WTC11 (cell line): ENCODE results near the gene SORL1. TPM values are rescaled to one million over a fixed set of nuclear protein-coding genes. Genes with fewer than 3 reads are reported as not detected.

Source experiments
- ATAC-seq: fragments of 200-7000 bp; cut with Tn5 transposase; 2 replicates; pipeline ENCODE4 v1.10.0; 2021; ENCODE audit warnings: mild to moderate bottlenecking, moderate library complexity
- CTCF ChIA-PET: fragments of 300-600 bp; sonication (Branson Sonifier 250); formaldehyde crosslinking; loops from one replicate; lab custom pipeline; 2021; ENCODE audit warnings: antibody characterized with exemption; lab: Charles Lee
- POLR2A ChIA-PET: fragments of 350-600 bp; sonication (Branson Sonifier 250); formaldehyde crosslinking; loops from one replicate; lab custom pipeline; 2021; ENCODE audit warnings: antibody characterized with exemption; lab: Charles Lee
- DNase-seq: peaks from one replicate; pipeline ENCODE4 v3.0.0; 2021; ENCODE audit warnings: low spot score
- H3K27ac Mint-ChIP-seq: 2 replicates; pipeline ENCODE4 v1.8.0; 2021; ENCODE audit warnings: mixed read lengths
- H3K27me3 Mint-ChIP-seq: 2 replicates; pipeline ENCODE4 v1.8.0; 2021; ENCODE audit warnings: low read depth, mild to moderate bottlenecking, moderate library complexity, mixed read lengths
- H3K36me3 Mint-ChIP-seq: 2 replicates; pipeline ENCODE4 v1.8.0; 2021; ENCODE audit warnings: mixed read lengths
- H3K4me1 Mint-ChIP-seq: 2 replicates; pipeline ENCODE4 v1.8.0; 2022; ENCODE audit warnings: mixed read lengths
- H3K4me3 Mint-ChIP-seq: 2 replicates; pipeline ENCODE4 v1.8.0; 2021; ENCODE audit warnings: mild to moderate bottlenecking, moderate library complexity, mixed read lengths
- H3K9me3 Mint-ChIP-seq: 2 replicates; pipeline ENCODE4 v1.8.0; 2021; ENCODE audit warnings: mixed read lengths
- ARID4B ChIP-seq: sonication (generic); formaldehyde crosslinking; IDR thresholded peaks from 2 replicates; pipeline ENCODE4 v1.8.0; 2023; ENCODE audit warnings: missing genetic modification reagents, mild to moderate bottlenecking, borderline replicate concordance
- CREB1 ChIP-seq: sonication (generic); formaldehyde crosslinking; IDR thresholded peaks from 2 replicates; pipeline ENCODE4 v1.8.0; 2023; ENCODE audit warnings: mild to moderate bottlenecking, missing genetic modification reagents
- ELF4 ChIP-seq: sonication (generic); formaldehyde crosslinking; IDR thresholded peaks from 2 replicates; pipeline ENCODE4 v1.8.1; 2022; ENCODE audit warnings: low read depth, mild to moderate bottlenecking, moderate library complexity, missing genetic modification reagents
- ERG ChIP-seq: fragments of 250-450 bp; sonication (Bioruptor Pico); IDR thresholded peaks from 2 replicates; pipeline ENCODE4 v1.8.0; 2021; ENCODE audit warnings: mild to moderate bottlenecking
- FOXJ3 ChIP-seq: sonication (generic); formaldehyde crosslinking; IDR thresholded peaks from 2 replicates; pipeline ENCODE4 v1.9.0; 2021; ENCODE audit warnings: missing genetic modification reagents, mild to moderate bottlenecking, borderline replicate concordance
- FOXP1 ChIP-seq: sonication (generic); formaldehyde crosslinking; IDR thresholded peaks from 2 replicates; pipeline ENCODE4 v1.8.0; 2022; ENCODE audit warnings: missing genetic modification reagents, mild to moderate bottlenecking, moderate library complexity, borderline replicate concordance
- GTF2I ChIP-seq: fragments of 250-450 bp; sonication (Bioruptor Pico); conservative IDR thresholded peaks from 2 replicates; pipeline ENCODE4 v1.4.0; 2021; ENCODE audit warnings: mild to moderate bottlenecking
- HMGXB4 ChIP-seq: sonication (generic); formaldehyde crosslinking; IDR thresholded peaks from 2 replicates; pipeline ENCODE4 v1.8.1; 2023; ENCODE audit warnings: mild to moderate bottlenecking, moderate library complexity, missing genetic modification reagents
- MAX ChIP-seq: sonication (generic); formaldehyde crosslinking; IDR thresholded peaks from 2 replicates; pipeline ENCODE4 v1.8.0; 2022; ENCODE audit warnings: mild to moderate bottlenecking, missing genetic modification reagents
- MYBL2 ChIP-seq: sonication (generic); formaldehyde crosslinking; IDR thresholded peaks from 2 replicates; pipeline ENCODE4 v1.8.1; 2023; ENCODE audit warnings: mild to moderate bottlenecking, moderate library complexity, missing genetic modification reagents
- NFYB ChIP-seq: sonication (generic); formaldehyde crosslinking; conservative IDR thresholded peaks from 2 replicates; pipeline ENCODE4 v1.8.0; 2022; ENCODE audit warnings: low read depth, missing genetic modification reagents
- PRRX2 ChIP-seq: fragments of 250-450 bp; sonication (Bioruptor Pico); IDR thresholded peaks from 2 replicates; pipeline ENCODE4 v1.8.0; 2021; ENCODE audit warnings: mild to moderate bottlenecking
- SMAD3 ChIP-seq: sonication (generic); formaldehyde crosslinking; IDR thresholded peaks from 2 replicates; pipeline ENCODE4 v1.8.0; 2022; ENCODE audit warnings: missing genetic modification reagents, mild to moderate bottlenecking, borderline replicate concordance
- TP53 ChIP-seq: sonication (generic); formaldehyde crosslinking; IDR thresholded peaks from 2 replicates; pipeline ENCODE4 v1.8.1; 2023; ENCODE audit warnings: mild to moderate bottlenecking, missing genetic modification reagents
- USF1 ChIP-seq: sonication (generic); formaldehyde crosslinking; IDR thresholded peaks from 2 replicates; pipeline ENCODE4 v1.8.0; 2022; ENCODE audit warnings: mild to moderate bottlenecking, missing genetic modification reagents
- ZNF232 ChIP-seq: sonication (generic); formaldehyde crosslinking; IDR thresholded peaks from 2 replicates; pipeline ENCODE4 v1.8.0; 2022; ENCODE audit warnings: mild to moderate bottlenecking, missing genetic modification reagents
- total RNA-seq: library from RNA; stranded (reverse); gene quantifications from 3 replicates; pipeline ENCODE4 v1.2.3, GENCODE V29; 2021

The SORL1 gene
- total RNA-seq, 1 experiment from 2014 or later, result 87.1 TPM

- peaks cover 15% of the 10 kb centered on the region for H3K9me3 Mint-ChIP-seq
- no peak overlapping the region for H3K27ac Mint-ChIP-seq
- H3K4me3 Mint-ChIP-seq, result no peak overlapping the region
- ATAC-seq, result no peak
- H3K4me1 Mint-ChIP-seq, result peaks cover 13% of the 10 kb centered on the region
- no peaks in the 10 kb centered on the region; the same call in 1 of the 2 replicates for H3K27me3 Mint-ChIP-seq
- 0 out of 2 replicates have a peak, but pooled peaks cover 5% of the 10 kb centered on the region for H3K36me3 Mint-ChIP-seq
- ChIA-PET POLR2A (no interaction called here), CTCF (interaction anchor here (0.9 to 1.5 kb wide), 3 partner anchors 14 to 45 kb away, joined by 3 to 4 read pairs (median 4); partner anchors contain the start of gene SORL1-AS1)
- DNase-seq, result no peak
- TF ChIP-seq USF1 (CRISPR knock-in tag) (no peak), ERG (CRISPR knock-in tag) (no peak), TP53 (CRISPR knock-in tag) (no peak), MYBL2 (CRISPR knock-in tag) (no peak)
These were observed 31.7 kb upstream of the SORL1 start for GRCh38 chr11:121420398-121420797.

- H3K27me3 Mint-ChIP-seq, result peaks cover 8% of the 10 kb centered on the region
- TF ChIP-seq TP53 (CRISPR knock-in tag) (no peak), NFYB (CRISPR knock-in tag) (no peak), PRRX2 (CRISPR knock-in tag) (no peak), FOXP1 (CRISPR knock-in tag) (no peak)
- ATAC-seq, result peak; percentile 75
- H3K4me3 Mint-ChIP-seq, result no peak overlapping the region
- H3K36me3 Mint-ChIP-seq, result 0 out of 2 replicates have a peak, but pooled peaks cover 5% of the 10 kb centered on the region
- no peak overlapping the region for H3K27ac Mint-ChIP-seq
- ChIA-PET POLR2A (no interaction called here), CTCF (interaction anchor here (0.5 to 1.5 kb wide), 4 partner anchors 14 to 1030 kb away, joined by 3 to 6 read pairs (median 4); no protein-coding TSS in a partner anchor)
- peaks cover 20% of the 10 kb centered on the region for H3K4me1 Mint-ChIP-seq
- H3K9me3 Mint-ChIP-seq, result peaks cover 20% of the 10 kb centered on the region
- DNase-seq, result no peak
These were observed 30.8 kb upstream of the SORL1 start for GRCh38 chr11:121421149-121421901.

GRCh38 chr11:121422675-121423074 is 29.4 kb upstream of the SORL1 start:
- Mint-ChIP-seq H3K27me3 (peaks cover 16% of the 10 kb centered on the region), H3K4me3 (no peak overlapping the region), H3K4me1 (peaks cover 27% of the 10 kb centered on the region), H3K36me3 (0 out of 2 replicates have a peak, but pooled peaks cover 5% of the 10 kb centered on the region), H3K27ac (no peak overlapping the region), H3K9me3 (peaks cover 20% of the 10 kb centered on the region)
- TF ChIP-seq ZNF232 (CRISPR knock-in tag) (no peak), MAX (no peak)
- POLR2A ChIA-PET, result no interaction called here
- DNase-seq (no peak), ATAC-seq (no peak)
- CTCF ChIA-PET, result no interaction called here

GRCh38 chr11:121425828-121426227 is 26.3 kb upstream of the SORL1 start:
- Mint-ChIP-seq H3K4me3 (no peak overlapping the region), H3K27me3 (peaks cover 23% of the 10 kb centered on the region), H3K27ac (no peak overlapping the region), H3K4me1 (peaks cover 19% of the 10 kb centered on the region), H3K36me3 (0 out of 2 replicates have a peak, but pooled peaks cover 5% of the 10 kb centered on the region), H3K9me3 (peaks cover 20% of the 10 kb centered on the region)
- CTCF ChIA-PET, result interaction anchor here (1.1 to 1.7 kb wide), 2 partner anchors 41 to 106 kb away, joined by 3 to 6 read pairs; no protein-coding TSS in a partner anchor
- ATAC-seq, result no peak
- DNase-seq, result no peak
- no peak for TF ChIP-seq FOXJ3 (CRISPR knock-in tag)
- no peak for TF ChIP-seq ARID4B
- no peak for TF ChIP-seq SMAD3 (CRISPR knock-in tag)
- no peak for TF ChIP-seq ELF4 (CRISPR knock-in tag)
- TF ChIP-seq HMGXB4 (CRISPR knock-in tag), result no peak
- TF ChIP-seq CREB1 (CRISPR knock-in tag), result no peak
- no peak for TF ChIP-seq GTF2I (CRISPR knock-in tag)
- POLR2A ChIA-PET, result no interaction called here
